ENCODE data around the gene MLXIP. TPM values are rescaled to one million over a fixed set of nuclear protein-coding genes. Genes with fewer than 3 reads are reported as not detected.
A peak's percentile ranks its signal among the peaks of the same experiment; 100 is the strongest.

MLXIP gene
- total RNA-seq, 1 experiment from 2014 or later, result 124 TPM

GRCh38 chr12:122045262-122045661, 33.3 kb upstream of the MLXIP start:
- CTCF ChIA-PET, result interaction anchor here (0.6 kb wide), 1 partner anchor 69 kb away, joined by 17 read pairs; no protein-coding TSS in a partner anchor

GRCh38 chr12:122046145-122046544, 32.4 kb upstream of the MLXIP start:
- TF ChIP-seq TCF7L2 (IDR thresholded peaks at IDR 0.05; ENCODE audit: low read depth, low read length), result no peak
- no peak for TF ChIP-seq POLR2AphosphoS5 (IDR thresholded peaks at IDR 0.05; ENCODE audit: low read depth, low read length)
- TF ChIP-seq CTCF (IDR thresholded peaks at IDR 0.05), result no peak
- no peak for TF ChIP-seq SIN3A (IDR thresholded peaks at IDR 0.05; ENCODE audit: borderline replicate concordance, insufficient read depth, low read depth, low read length)
- no peak for TF ChIP-seq REST (IDR thresholded peaks at IDR 0.05; ENCODE audit: insufficient read depth in 1 of 2, low read depth in 2 of 2, low read length in 1 of 2)
- POLR2A ChIA-PET, result no interaction called here
- Histone ChIP-seq H3K4me1 (ENCODE audit: control insufficient read depth, insufficient read depth, low read length) (no peaks in the 10 kb centered on the region; the same call in 1 of the 2 replicates), H3K4me3 (ENCODE audit: low read depth in 2 of 2, low read length in 2 of 2) (no peak overlapping the region), H3K27ac (ENCODE audit: low read length) (no peak overlapping the region), H3K27me3 (ENCODE audit: control insufficient read depth, insufficient read depth, low read length) (no peaks in the 10 kb centered on the region), H3K9me3 (ENCODE audit: control insufficient read depth, insufficient read depth, low read depth, low read length) (no peaks in the 10 kb centered on the region), H3K36me3 (ENCODE audit: control insufficient read depth, insufficient read depth, low read length) (no peaks in the 10 kb centered on the region)
- peak; percentile 52; the same call in 1 of the 2 replicates for ATAC-seq
- CTCF ChIA-PET, result no interaction called here
- in situ Hi-C loops (cut with HindIII; ENCODE audit: low pct_unique_long_range_greater_than_20kb, low sequenced_read_pairs), result no loop called here
- intact Hi-C loops (cut with micrococcal nuclease; ENCODE audit: unreplicated experiment), result no loop called here
- no peak for DNase-seq (ENCODE audit: low read depth, low spot score)
- no TSS peak for BruUV-seq (replicated peaks)

More at GRCh38 chr12:122045262-122045661, 33.3 kb upstream of the MLXIP start:
- intact Hi-C loops (cut with micrococcal nuclease; ENCODE audit: unreplicated experiment) (no loop called here), in situ Hi-C loops (cut with HindIII; ENCODE audit: low pct_unique_long_range_greater_than_20kb, low sequenced_read_pairs) (no loop called here)
- BruUV-seq (replicated peaks), result no TSS peak
- POLR2A ChIA-PET, result no interaction called here
- ATAC-seq (no peak), DNase-seq (ENCODE audit: low read depth, low spot score) (no peak)
- no peaks in the 10 kb centered on the region for H3K27me3 ChIP-seq (ENCODE audit: control insufficient read depth, insufficient read depth, low read length)
- no peaks in the 10 kb centered on the region for H3K36me3 ChIP-seq (ENCODE audit: control insufficient read depth, insufficient read depth, low read length)
- no peaks in the 10 kb centered on the region for H3K9me3 ChIP-seq (ENCODE audit: control insufficient read depth, insufficient read depth, low read depth, low read length)
- TF ChIP-seq TCF7L2 (IDR thresholded peaks at IDR 0.05; ENCODE audit: low read depth, low read length) (no peak), CTCF (IDR thresholded peaks at IDR 0.05) (no peak), SIN3A (IDR thresholded peaks at IDR 0.05; ENCODE audit: borderline replicate concordance, insufficient read depth, low read depth, low read length) (no peak), POLR2AphosphoS5 (IDR thresholded peaks at IDR 0.05; ENCODE audit: low read depth, low read length) (no peak), REST (IDR thresholded peaks at IDR 0.05; ENCODE audit: insufficient read depth in 1 of 2, low read depth in 2 of 2, low read length in 1 of 2) (no peak)
- no peak overlapping the region for H3K4me3 ChIP-seq (ENCODE audit: low read depth in 2 of 2, low read length in 2 of 2)
- H3K27ac ChIP-seq (ENCODE audit: low read length), result no peak overlapping the region
- no peaks in the 10 kb centered on the region for H3K4me1 ChIP-seq (ENCODE audit: control insufficient read depth, insufficient read depth, low read length)

Data from Panc1 (cell line).